ENCODE data around the gene MAD1L1.

DNA sequence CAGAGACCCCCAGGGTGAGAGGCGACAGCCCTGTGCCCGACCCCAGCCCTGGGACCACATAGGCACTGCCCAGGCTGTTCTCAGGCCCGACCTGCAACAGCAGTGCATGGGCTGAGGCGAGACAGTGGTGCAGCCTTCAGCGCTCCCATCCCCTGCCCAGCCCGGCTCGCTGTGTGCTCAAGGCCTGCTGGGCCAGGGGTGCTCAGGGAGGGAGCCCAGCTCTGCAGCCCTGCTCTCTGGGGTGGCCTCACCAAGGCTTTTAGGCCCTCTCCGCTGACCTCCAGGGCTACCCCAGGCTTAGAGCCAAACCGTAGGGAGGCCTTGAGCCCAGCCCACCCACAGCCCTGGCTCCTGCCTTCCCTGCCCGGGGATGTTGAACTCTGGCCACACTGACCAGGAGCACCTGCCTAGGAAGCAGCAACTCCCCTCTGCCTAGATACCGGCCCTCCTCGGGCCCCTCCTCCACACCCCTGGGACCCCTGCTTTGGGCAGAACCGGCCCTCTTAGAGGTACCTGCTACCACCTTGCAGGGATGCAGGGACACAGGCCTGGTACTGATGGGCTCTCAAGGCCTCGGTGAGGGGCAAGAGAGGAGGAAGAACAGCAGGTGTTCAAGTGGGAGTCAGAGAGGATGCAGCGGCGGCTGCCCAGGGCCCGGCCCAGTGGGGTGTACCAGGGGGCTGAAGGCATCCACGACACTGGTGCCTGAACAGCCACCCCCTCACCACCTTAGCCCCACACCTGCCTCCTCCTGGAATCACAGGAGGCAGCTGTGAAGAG lies 331.1 kb downstream of the MAD1L1 start:
- TF ChIP-seq EZH2phosphoT487 (IDR thresholded peaks at IDR 0.05; ENCODE audit: borderline replicate concordance) (no peak), POLR2A (IDR thresholded peaks at IDR 0.05; ENCODE audit: borderline replicate concordance, extremely low read depth, insufficient read depth, insufficient read length) (no peak), ZNF274 (IDR thresholded peaks at IDR 0.05; ENCODE audit: low read depth, low read length) (no peak), YY1 (IDR thresholded peaks at IDR 0.05; ENCODE audit: extremely low read depth, insufficient replicate concordance, low read depth, low read length) (no peak), EZH2 (IDR thresholded peaks at IDR 0.05) (no peak), CBX3 (IDR thresholded peaks at IDR 0.05; ENCODE audit: low read depth) (no peak), MAX (IDR thresholded peaks at IDR 0.05) (no peak), FOSL1 (IDR thresholded peaks at IDR 0.05; ENCODE audit: low read depth) (no peak), TCF7L2 (IDR thresholded peaks at IDR 0.05; ENCODE audit: borderline replicate concordance, extremely low read depth, insufficient read depth, insufficient read length) (no peak)
- TF ChIP-seq, protein P1, sequence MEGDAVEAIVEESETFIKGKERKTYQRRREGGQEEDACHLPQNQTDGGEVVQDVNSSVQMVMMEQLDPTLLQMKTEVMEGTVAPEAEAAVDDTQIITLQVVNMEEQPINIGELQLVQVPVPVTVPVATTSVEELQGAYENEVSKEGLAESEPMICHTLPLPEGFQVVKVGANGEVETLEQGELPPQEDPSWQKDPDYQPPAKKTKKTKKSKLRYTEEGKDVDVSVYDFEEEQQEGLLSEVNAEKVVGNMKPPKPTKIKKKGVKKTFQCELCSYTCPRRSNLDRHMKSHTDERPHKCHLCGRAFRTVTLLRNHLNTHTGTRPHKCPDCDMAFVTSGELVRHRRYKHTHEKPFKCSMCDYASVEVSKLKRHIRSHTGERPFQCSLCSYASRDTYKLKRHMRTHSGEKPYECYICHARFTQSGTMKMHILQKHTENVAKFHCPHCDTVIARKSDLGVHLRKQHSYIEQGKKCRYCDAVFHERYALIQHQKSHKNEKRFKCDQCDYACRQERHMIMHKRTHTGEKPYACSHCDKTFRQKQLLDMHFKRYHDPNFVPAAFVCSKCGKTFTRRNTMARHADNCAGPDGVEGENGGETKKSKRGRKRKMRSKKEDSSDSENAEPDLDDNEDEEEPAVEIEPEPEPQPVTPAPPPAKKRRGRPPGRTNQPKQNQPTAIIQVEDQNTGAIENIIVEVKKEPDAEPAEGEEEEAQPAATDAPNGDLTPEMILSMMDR (IDR thresholded peaks at IDR 0.05 in 2 of 3, conservative IDR thresholded peaks at IDR 0.05 in 1 of 3; ENCODE audit: borderline replicate concordance in 1 of 3, insufficient read depth in 1 of 3, low read depth in 2 of 3, low read length in 2 of 3), result no peak
